MV-4-11 (cell line): ENCODE data around the gene SENP1.

ENCODE experiments used
- DNase-seq: peaks from one replicate; lab custom pipeline; 2025; lab: John Stamatoyannopoulos, UW

Gene SENP1

DNA sequence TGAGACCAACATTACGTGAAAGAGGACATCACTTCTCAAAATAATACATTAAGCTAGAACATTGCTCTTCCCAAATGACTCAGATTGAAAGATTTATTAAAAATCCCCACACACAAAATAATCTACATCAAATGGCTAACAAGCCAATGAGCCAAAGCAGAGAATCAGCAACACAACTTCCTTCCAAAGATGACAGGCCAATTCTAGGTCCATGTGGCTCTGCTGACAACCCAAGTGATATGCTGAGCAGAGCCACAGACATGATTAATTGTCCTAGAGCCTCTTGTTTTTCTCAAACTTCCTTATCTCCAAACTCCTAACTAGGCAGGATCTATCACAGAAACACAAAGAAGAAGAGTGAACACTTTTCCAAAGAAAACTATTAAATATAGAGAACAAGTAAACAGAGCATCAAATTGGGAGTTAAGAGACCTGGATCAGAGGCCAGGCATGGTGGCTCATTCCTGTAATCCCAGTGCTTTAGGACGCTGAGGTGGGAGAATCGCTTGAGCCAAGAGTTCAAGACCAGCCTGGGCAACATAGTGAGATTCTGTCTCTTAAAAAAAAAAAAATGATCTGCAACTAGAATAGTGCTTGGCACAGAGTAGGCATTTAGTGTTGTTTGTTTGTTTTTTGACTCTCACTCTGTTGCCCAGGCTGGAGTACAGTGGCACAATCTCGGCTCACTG lies 38.5 kb downstream of the SENP1 start:
- DNase-seq, result no peak

DNA sequence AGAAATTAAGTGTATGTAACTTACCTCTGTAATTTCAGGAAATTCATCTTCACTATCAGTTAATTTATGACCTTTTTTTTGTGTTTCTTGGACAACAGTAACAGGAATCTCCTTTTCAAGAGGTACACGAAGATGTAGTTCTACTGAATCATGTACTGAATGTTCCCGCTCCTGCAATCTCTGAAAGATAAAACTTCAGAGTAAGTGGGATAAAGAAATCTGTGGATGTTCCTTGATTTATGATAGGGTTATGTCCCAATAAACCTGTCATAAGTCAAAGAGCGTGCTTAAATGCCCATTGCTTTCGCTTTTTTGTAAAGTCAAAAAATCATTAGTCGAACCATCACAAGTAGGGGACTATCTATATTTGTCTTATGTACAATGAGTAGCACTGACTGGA lies 40.8 kb downstream of the SENP1 start:
- no peak for DNase-seq

DNA sequence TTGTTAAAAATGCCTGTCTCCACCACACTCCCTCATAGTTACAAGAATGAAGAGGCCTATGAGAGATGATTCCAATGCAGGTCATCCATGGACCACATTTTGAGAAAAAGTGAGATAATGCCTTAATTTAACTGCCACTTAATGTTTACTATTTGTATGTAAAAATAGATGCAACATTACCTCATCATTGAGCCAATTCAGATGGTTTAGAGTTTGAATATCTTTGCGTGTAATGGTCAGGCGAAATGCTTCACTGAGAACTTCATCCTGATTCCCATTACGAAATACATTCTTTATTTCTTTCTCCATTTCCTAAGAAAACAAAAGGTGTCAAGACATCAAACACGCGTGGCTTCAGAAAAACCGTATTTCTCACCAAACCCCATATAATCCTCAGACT lies 42.3 kb downstream of the SENP1 start:
- no peak for DNase-seq

DNA sequence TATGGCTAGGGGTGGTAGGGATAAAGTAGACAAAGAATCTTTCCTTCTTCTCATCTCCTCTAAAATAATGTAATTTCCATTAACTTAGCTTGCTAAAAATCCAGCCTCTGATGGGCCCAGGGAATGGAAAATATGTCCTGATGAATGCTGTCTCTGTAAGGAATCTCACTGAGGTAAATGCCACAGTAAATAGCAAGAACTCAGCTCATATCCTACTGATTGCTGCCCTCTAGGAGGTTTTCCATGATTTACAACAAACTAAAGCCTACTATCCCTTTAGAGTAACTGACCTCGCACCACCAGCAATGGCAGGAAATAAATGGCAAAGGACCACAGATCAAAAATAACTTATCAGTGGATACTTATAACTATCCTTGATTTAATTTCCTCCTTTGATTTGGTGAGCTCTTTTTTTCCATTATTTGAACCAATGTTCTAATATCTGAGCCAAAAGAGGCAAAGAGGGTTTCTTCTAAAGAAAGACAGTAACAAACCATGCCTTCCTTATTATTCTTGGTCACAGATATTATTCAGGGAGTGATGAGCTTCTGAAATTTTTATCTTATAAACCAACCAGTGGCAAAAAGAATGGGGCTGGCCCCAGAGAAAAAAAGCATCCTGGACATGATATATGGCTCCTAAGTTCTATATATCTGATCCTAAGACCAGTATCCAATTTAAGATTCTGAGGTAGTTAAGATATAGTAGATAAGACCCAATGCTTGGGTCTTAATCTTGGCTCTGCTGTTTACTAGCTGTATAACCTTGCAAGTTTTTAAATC lies 43.8 kb downstream of the SENP1 start:
- no peak for DNase-seq

DNA sequence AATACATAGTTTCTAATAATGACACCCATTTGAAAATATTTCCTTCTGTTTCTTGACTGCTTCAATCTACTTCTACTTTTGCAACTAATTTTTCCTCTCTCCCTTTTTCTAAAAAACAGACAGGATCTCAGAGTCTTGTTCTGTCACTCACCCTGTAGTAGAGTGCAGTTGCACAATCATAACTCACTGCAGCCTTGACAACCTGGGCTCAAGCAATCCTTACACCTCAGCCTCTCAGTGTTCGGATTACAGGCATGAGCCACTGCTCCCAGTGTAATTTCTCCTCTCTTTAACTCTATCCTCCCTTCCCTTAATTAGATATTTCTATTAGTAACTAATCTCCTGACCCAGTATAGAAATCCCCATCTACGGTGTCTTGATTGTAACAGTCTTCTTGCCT lies 45.4 kb downstream of the SENP1 start:
- DNase-seq, result no peak

DNA sequence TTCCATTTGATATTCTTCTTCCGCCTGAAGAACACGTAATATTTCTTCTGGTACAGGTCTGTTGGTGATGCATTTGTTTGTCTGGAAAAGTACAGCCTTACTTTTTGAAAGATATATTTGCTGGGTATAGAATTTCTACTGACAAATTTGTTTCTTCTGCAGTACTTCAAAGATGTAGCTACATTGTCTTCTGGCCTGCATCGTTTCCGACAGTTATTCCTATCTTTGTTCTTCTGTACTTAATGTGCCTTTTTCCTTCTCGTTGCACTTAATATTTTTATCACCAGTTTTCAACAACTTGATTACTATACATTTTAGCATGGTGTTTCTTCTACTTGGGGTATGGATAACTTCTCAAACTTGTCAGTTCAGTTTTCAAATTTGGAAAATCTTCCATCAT lies 47.1 kb downstream of the SENP1 start:
- DNase-seq, result no peak

DNA sequence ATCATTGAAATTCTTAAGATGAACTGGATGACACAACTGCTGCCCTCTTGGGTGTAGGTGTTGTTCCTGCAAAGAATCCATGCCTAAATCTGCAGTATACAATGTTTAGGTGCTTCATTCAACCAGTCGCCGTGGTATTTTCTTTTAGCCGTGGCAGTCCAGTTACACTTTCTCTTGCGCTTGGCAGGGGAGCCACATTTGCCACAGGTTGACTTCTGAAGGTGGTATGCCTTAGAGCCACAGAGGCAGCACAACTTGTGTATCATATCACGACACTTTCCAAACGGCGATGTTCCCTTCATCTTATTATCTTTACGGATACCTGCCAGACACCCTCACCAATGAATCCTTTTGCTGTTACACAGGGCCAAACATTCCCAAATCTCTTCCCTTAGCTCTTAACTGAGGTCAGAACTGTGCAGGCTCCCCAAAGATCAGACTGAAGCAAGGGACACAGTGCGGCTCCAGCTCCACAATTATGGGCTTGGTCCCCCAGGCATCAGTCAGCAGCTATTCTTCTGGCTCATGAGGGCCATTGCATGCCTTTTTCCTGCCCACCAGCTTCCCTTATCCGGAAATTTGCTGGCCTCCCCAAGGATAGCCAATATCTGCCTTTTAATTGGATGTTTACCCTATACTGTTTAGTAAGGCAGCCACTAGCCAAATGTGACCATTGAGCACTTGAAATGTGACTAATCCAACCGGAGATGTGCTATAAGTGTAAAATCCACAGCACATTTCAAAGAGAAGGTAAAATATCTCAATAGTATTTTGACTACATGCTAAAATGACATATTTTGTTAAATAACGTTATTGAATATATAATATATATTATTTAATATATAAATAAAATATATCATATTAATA lies 50.7 kb downstream of the SENP1 start:
- DNase-seq, result no peak

DNA sequence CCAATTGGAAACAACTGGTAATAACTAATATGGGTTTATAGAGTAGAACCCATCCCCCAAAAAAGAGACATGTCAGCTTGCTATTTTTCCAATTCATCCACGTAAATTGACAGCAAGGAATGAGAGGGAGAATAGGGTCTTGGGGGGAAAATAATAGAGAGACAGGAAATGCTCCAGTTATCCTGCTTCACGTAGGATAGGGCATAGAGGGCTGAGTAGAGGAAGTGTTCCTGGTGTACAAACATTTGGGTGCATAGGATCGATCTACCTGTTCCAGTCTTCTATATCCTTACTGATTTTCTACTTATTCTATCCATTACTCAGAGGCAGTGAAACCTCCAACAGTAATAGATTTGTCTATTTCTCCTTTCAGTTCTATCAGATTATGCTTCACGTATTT lies 52.0 kb downstream of the SENP1 start:
- DNase-seq, result no peak

DNA sequence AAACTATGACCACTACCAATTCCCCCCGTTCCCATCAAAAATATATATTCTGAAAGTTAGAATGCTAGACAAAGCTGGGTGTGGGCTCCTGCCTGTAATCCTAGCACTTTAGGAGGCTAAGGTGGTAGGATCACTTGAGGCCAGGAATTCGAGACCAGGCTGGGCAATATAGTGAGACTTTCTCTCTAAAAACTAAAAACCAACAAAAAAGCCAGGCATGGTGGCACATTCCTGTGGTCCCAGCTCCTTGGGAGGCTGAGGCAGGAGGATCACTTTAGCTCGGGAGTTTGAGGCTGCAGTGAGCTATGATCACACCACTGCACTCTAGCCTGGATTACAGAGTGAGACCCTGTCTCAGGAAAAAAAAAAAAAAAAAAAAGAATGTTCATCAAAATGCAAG lies 52.8 kb downstream of the SENP1 start:
- no peak for DNase-seq

DNA sequence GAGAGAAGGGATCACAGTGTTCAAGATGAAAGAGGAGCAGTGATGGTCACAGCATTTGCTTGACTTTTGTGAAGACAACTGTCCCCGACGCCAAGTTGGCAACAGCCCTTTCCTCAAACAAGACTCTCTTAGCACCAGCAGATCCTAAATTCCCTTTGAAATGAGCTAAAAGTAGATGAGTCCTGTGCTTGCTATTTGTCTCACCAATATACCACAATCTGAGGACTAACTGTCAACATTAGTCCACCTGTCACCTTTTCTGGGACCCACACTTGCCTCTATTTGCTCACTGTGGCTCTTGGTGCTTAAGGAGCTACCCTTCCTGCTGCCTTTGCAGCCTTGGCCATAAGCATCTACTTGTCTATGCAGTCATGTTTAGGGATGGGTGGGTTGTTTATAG lies 54.2 kb downstream of the SENP1 start:
- no peak for DNase-seq

DNA sequence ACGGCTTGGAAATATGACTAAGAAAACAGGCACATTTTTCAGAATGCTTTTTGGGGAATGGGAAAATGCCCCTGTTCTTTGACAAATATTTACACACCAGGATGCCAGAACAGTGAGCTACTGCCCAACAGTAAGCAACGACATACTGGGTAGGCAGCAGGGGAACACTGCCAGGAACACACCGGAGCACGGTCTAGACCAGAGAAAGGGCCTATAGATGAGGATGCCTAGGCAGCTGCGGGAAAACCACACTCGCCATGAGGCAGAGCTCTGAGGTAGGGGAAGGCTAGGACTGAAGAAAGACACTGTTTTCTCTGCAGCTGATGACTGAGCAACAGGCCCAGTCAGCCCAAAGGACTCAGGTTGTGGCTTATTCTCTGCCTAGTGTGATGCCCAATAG lies 55.7 kb downstream of the SENP1 start:
- DNase-seq, result no peak

DNA sequence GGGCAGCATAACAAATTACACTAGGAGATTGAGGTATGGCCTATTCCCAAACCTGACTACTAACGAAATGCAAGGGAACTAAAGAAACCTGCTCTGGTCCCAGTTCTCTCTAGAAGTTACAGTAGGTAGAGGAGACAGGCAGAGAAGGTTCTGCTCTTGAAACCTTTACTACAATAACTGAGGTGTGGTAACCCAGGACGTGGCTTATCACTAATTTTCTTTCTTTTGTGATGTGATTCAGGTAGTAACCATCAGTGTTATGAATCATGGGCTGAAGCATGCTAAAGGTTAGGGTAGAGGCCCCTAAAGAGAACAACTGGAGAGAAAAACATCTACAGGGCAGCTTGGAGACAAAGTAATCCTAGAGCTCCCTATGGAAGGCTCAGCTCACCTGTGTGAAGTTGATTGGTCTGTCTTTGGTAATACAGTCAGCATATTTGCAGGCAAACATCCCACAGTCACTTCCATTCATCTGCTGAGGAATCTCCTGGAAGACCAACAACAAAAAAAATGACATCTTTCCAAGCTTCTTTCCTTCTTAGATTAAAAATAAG lies 59.8 kb downstream of the SENP1 start:
- DNase-seq, result no peak

DNA sequence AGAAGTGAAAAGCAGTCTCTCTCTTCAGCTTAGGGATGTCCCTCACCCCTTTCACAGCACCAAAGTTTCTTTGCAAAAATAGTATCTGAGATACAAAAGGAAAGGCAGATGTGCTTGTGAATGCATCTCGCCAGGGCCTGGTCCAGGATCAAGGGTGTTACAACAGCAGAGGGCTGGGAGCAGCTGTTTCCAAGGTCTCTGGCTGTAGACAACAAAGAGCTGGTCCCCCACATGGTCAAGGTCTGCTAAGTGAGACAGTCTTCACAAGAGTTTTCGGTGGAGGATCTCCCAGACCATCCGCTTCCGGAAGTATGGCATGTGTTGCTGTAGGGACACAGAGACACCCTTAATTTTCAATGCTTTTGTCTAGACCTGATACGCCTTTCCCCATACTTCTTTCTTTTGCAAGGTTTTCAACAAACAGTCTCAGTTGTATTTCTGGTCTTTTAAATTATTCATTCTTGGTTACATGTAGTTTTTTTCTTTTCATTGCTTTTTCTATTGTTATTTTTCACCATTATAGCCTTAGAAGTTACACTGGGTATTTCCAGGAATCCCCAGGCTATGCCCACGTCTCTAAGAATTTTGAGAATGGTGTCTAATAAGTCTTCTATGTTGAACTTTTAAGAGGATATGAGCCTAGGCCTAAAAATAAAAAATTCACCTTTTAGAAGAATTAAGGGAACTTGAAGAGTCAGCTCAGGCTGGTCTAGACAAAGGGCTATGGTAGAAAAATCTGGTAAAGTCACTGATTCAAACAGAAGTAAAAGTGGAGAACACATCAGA lies 60.6 kb downstream of the SENP1 start:
- no peak for DNase-seq

DNA sequence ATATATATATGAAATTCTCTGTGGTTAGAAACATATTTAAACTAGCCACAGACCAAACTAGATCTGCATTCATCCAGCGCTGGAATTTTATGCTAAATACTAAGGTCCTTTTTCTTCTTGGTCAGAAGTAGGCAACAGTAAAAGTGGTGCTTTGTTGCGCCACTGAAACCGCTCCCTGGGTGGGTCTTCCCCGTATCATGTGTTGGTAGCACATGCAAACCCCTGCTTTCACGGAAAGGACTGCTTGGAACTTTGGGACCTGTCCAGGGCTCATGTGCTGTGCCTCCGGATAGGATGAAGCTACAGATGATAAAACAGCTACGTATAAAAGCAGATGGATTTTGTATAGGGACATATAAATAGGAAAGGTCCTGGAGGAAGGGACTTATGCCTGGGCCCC lies 61.5 kb downstream of the SENP1 start:
- no peak for DNase-seq

DNA sequence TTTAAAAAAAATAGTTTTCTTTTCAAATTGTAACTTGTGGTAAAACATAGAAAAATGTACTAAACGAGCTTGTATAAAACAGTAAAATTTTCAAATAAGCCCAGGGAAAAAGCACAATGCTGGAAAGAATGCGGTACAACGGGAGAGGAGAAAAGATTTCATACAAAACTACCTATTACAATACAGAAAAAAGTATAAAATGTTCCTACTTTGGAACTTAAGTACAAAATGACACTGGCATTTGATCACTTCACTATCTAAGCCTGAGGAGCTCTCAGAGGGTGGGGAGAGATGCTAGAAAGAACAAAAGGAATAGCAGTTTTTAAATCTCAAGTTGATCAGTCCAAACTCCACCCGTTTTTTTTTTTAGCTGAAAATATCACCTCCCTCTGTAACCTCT lies 62.1 kb downstream of the SENP1 start:
- no peak for DNase-seq

DNA sequence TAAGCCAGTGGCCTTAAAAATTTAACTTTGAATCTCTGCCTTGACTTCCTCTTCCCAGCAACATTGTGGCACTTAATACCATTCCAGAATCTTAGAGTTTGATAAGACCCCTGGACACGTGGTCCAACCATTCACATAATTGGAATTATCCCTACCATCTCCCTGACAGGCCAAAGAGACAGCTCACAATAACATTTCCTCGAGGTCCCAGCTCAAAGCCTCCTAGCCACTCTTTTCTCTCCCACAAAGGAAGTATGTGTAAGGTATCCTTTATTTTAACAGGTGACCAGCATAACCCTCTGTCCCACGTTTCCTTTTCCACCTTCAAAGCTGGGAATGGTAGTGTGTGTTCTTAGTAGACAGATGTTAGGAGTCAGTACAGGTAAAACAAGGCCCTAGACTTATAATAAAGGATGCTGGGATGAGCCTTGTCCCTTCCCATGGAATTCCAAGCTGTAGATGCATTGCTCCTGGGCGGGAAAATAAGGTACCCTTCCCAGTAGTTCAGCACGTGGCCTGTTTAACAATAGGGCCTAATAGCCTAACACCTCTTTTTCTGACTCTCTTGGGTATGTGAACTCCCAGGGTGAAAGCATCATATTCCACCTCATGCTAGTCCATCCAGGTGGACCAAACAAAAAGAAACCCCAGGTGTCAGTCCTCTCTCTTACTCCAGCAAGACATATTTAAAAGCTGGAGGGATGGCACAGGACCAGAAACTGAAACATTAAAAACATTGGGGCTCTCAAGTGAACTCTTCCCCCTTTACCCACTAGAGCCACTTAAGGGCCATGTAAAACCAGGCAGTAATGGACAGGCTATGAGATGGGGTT lies 64.1 kb downstream of the SENP1 start:
- DNase-seq, result no peak

DNA sequence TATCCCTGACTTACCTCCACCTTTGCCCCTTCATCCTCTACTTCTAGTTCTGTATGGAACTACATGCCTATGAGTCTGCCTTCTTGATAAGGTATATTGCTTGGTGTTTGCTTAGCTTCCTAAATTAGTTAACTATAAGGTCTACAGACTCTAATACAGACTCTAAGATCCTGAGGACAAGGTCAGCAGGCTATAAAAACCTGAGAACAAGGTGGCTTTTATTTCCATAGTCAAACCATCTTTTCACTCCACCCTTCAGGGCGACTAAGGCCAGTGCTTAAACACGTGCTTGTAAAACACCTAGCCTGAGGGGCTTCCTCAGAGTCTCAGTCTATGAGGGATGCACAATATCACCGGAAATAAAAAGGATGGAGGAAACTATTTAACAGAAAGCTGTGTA lies 65.5 kb downstream of the SENP1 start:
- no peak for DNase-seq

DNA sequence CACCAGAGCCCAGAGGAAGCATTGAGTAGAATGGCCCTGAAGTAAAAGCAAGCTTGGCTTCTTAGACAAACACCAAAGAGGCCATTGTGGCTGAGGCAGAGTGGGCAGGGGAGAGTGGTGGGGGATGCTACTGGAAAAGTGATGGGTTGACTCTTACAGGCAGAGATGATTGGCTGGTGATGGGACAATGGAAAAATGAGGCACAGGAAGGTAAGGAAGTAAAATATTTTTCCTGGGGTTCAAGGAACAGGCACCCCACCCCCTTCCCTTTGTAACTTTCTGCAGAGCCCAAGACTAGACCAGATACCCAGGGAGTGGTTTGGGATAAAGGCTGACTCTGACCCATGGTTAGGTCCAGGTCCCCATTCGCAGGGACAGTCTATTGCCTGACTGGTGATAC lies 66.7 kb downstream of the SENP1 start:
- no peak for DNase-seq

DNA sequence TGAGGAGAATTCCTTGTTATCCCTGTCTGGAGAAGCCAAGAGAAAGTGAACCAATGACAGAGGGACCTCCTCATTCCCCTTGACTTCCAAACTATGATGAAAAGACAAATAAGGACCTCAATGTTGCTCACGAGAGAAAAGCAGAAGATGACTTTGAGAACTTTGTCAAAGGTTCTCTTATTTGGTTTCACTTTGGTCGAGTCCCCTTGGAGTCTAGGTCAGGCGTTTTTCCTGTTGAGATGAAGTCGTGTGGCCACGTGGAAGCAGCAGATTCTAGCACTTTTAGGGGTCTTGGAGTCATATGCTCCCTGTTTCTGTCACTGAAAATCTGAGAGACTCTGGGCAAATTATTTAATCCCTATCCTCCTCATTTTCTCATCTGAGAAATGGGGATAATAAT lies 67.8 kb downstream of the SENP1 start:
- DNase-seq, result peak; percentile 70

DNA sequence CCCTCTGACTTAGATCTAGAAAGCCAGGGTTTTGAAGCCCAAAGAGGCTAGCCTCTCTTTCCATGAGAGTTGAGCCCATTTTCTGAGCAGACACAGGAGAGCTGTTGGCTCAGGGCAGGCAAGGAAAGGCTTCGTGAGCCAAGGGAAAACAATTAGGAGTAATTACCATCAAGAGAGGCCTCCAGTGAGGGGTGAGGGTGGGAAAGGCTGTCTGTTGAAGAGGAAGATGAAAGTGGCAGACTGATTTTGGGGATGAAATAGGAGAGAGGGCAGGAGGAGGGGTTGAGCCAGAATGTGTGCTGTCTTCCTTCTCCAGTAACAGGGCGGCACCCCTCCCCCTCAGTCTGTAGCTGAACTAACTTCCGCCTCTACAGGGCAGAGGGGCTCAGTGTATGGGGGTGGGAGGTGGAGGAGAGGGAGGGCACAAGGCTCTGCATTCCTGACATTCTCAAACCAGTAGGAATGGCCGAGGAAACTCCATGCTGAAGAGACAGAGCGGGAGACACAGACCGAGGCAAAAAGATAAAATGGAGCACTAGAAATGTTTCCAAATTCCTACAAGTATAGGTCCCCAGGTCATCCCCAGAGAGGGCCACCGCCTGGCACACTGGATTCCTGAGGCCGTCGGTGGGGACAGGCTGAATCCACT lies 68.5 kb downstream of the SENP1 start:
- DNase-seq, result no peak
